HFFc6 (cell line): ENCODE results near the gene CDRT4. TPM values are rescaled to one million over a fixed set of nuclear protein-coding genes. Genes with fewer than 3 reads are reported as not detected.

Experiments
- DNase-seq: peaks from one replicate; pipeline ENCODE4 v3.0.0-alpha.2; 2018
- H3K27ac Mint-ChIP-seq: 2 replicates; pipeline ENCODE4 v1.8.0; 2020; ENCODE audit warnings: mild to moderate bottlenecking, mixed read lengths
- H3K27me3 Mint-ChIP-seq: 2 replicates; pipeline ENCODE4 v1.8.0; 2021; ENCODE audit warnings: mild to moderate bottlenecking, moderate library complexity, mixed read lengths; ENCODE audit not compliant: insufficient read depth
- H3K36me3 Mint-ChIP-seq: 2 replicates; pipeline ENCODE4 v1.8.0; 2021; ENCODE audit warnings: low read depth, mixed read lengths
- H3K4me1 Mint-ChIP-seq: 2 replicates; pipeline ENCODE4 v1.8.0; 2020; ENCODE audit warnings: low read depth, mixed read lengths
- H3K4me3 Mint-ChIP-seq: 2 replicates; pipeline ENCODE4 v1.8.0; 2020; ENCODE audit warnings: mild to moderate bottlenecking, moderate library complexity, mixed read lengths
- H3K9me3 Mint-ChIP-seq: 2 replicates; pipeline ENCODE4 v1.8.0; 2020; ENCODE audit warnings: mild to moderate bottlenecking, mixed read lengths
- total RNA-seq, 6 experiments: library from RNA; stranded (reverse); fragmentation: NEBNext Ultra II Directional; extraction: Animal tissue kit (Norgen Biotek cat#: 25700); gene quantifications; 2 replicates in 1 of 6; 3 replicates in 5 of 6; pipeline ENCODE4 v1.2.3, GENCODE V29; 2021
- TF ChIP-seq, protein P1 (sequence below): fragments of 200-600 bp; sonication (generic); IDR thresholded peaks from 2 replicates; pipeline ENCODE4 v1.5.0; 2021; ENCODE audit warnings: antibody characterized with exemption, mild to moderate bottlenecking

The CDRT4 gene
- total RNA-seq, 6 experiments from 2014 or later, result 0.60 to 2.5 (median 1.3) TPM

DNA sequence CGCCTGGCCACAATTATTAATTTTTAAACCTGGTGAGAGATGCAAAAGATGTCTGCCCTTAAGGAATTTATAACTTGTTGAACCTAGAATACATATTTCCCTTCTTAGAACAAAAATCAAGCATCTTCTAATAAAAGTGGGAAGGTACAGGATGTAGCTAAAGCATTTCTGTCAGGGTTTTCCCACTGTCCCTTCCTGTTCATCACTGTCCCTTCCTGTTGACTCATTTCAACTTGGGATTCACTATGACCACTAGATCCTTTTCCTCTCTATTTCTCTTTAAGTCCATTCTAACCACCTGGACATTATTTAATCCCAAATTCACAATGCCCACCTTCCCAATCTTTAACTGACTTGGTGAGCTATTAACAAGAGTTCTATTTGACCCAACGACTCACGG, 33.9 kb upstream of the CDRT4 start:
- no peak for DNase-seq
- Mint-ChIP-seq H3K27me3 (peaks cover 1% of the 10 kb centered on the region; the same call in 1 of the 2 replicates), H3K9me3 (no peaks in the 10 kb centered on the region), H3K36me3 (peaks cover 16% of the 10 kb centered on the region), H3K27ac (peak overlapping the region; percentile 64), H3K4me1 (peaks cover 22% of the 10 kb centered on the region), H3K4me3 (no peak overlapping the region)
- TF ChIP-seq, protein P1, sequence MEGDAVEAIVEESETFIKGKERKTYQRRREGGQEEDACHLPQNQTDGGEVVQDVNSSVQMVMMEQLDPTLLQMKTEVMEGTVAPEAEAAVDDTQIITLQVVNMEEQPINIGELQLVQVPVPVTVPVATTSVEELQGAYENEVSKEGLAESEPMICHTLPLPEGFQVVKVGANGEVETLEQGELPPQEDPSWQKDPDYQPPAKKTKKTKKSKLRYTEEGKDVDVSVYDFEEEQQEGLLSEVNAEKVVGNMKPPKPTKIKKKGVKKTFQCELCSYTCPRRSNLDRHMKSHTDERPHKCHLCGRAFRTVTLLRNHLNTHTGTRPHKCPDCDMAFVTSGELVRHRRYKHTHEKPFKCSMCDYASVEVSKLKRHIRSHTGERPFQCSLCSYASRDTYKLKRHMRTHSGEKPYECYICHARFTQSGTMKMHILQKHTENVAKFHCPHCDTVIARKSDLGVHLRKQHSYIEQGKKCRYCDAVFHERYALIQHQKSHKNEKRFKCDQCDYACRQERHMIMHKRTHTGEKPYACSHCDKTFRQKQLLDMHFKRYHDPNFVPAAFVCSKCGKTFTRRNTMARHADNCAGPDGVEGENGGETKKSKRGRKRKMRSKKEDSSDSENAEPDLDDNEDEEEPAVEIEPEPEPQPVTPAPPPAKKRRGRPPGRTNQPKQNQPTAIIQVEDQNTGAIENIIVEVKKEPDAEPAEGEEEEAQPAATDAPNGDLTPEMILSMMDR, result no peak

DNA sequence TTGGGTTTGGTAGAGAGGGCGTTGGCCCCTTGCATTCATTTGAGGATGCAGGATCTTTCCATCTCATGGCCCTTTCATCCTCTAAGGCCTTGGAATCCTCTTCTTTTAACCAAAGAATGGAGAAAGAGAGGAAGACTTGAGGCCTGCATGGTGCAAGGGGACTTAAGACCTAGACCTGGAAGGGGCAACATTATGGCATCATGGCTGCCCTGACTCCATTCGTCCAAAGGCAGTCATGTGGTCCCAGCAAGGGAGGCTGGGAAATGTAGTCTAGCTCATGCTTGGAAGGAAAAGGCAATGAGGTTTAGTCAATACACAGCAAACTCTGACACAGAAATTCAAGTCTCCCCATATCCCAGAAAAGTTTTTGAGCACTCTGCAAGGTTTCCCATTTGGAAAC, 30.7 kb upstream of the CDRT4 start:
- H3K27ac Mint-ChIP-seq, result no peak overlapping the region

GRCh38 chr17:15496735-15497670, 29.6 kb upstream of the CDRT4 start:
- DNase-seq, result no peak
- TF ChIP-seq, protein P1, result no peak
- no peak overlapping the region for H3K27ac Mint-ChIP-seq
- H3K4me3 Mint-ChIP-seq, result no peak overlapping the region
- H3K4me1 Mint-ChIP-seq, result peaks cover 12% of the 10 kb centered on the region
- H3K9me3 Mint-ChIP-seq, result no peaks in the 10 kb centered on the region
- H3K36me3 Mint-ChIP-seq, result peaks cover 11% of the 10 kb centered on the region
- H3K27me3 Mint-ChIP-seq, result peaks cover 1% of the 10 kb centered on the region; the same call in 1 of the 2 replicates

More for the DNA sequence above, 30.7 kb upstream of the CDRT4 start:
- TF ChIP-seq, protein P1, result no peak
- H3K9me3 Mint-ChIP-seq, result no peaks in the 10 kb centered on the region
- no peak overlapping the region for H3K4me3 Mint-ChIP-seq
- peaks cover 21% of the 10 kb centered on the region for H3K4me1 Mint-ChIP-seq
- DNase-seq, result no peak
- peaks cover 16% of the 10 kb centered on the region for H3K36me3 Mint-ChIP-seq
- peaks cover 1% of the 10 kb centered on the region; the same call in 1 of the 2 replicates for H3K27me3 Mint-ChIP-seq

DNA sequence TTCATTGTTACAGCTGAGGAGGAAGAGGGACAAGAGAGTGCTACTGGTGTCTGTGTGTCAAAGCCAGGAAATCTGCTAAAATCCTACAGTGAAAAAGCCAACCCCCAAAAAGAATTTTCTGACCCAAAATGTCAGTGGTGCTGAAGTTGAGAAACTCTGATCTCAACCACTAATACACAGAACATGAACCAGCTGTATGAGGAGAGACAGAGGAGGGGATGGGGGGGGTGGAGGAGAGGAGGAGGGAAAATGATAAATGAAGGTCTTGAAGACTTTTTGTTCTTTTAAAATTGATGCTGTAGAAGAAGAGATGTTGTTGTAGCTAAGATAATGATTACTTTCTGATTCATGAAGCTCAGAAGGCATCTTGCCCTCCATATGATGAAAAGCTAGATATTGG, 27.4 kb upstream of the CDRT4 start:
- peaks cover 1% of the 10 kb centered on the region; the same call in 1 of the 2 replicates for H3K27me3 Mint-ChIP-seq
- no peak overlapping the region for H3K4me3 Mint-ChIP-seq
- peaks cover 22% of the 10 kb centered on the region for H3K4me1 Mint-ChIP-seq
- no peaks in the 10 kb centered on the region for H3K9me3 Mint-ChIP-seq
- H3K36me3 Mint-ChIP-seq, result no peaks in the 10 kb centered on the region
- no peak overlapping the region for H3K27ac Mint-ChIP-seq
- DNase-seq, result no peak
- TF ChIP-seq, protein P1, result no peak

DNA sequence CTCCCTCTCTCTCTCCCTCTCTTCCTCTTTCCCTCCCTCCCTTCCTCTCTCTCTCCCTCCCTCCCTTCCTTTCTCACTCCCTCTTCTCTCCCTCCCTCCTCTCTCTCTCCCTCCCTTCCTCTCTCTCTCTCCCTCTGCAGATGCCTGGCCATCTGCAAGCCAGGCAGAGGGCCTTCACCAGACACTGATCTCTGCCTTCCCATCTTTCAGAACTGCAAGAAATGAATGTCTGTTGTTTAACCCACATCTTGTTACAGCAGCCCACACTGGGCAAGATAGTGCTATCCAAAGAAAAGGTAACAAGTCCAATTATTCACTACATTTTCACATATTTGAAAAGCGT, 26.2 kb upstream of the CDRT4 start:
- no peak overlapping the region for H3K27ac Mint-ChIP-seq
- no peak for DNase-seq
- TF ChIP-seq, protein P1, result no peak
- peaks cover 22% of the 10 kb centered on the region for H3K4me1 Mint-ChIP-seq
- no peaks in the 10 kb centered on the region for H3K9me3 Mint-ChIP-seq
- H3K27me3 Mint-ChIP-seq, result peaks cover 1% of the 10 kb centered on the region; the same call in 1 of the 2 replicates
- H3K4me3 Mint-ChIP-seq, result no peak overlapping the region
- no peaks in the 10 kb centered on the region for H3K36me3 Mint-ChIP-seq
